ENCODE results near the gene KLHL13. TPM values are rescaled to one million over a fixed set of nuclear protein-coding genes. Genes with fewer than 3 reads are reported as not detected.

KLHL13 gene
- total and polyA plus RNA-seq, 9 donors = 4.9 to 15.8 (median 7.7) TPM

DNA sequence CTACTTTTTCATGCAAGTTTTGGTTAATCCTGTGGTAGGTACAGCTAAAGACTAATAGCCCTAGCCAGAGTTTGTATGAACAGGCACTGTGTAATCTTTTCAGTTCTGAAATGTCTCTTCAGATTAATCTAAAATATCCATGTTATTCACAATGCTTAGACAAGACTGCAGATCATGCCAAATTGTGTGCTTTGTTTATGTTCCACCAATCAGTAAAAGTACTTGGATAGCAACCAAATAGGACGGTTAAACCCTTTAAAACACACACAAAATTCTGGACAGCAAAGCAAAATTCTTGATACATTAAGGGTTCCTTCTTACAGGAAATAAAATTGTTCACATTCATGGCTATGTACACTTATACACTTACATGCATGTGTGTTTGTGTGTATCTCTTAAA is 139.1 kb downstream of the KLHL13 start:
- H3K4me1 ChIP-seq (ENCODE audit: insufficient read depth) = peaks cover 1% of the 10 kb centered on the region
- no peaks in the 10 kb centered on the region for H3K36me3 ChIP-seq
- no peaks in the 10 kb centered on the region for H3K9me3 ChIP-seq
- H3K4me3 ChIP-seq = no peak overlapping the region
- H3K27ac ChIP-seq = no peak overlapping the region
- TF ChIP-seq EP300 (IDR thresholded peaks at IDR 0.05) (no peak), POLR2A (IDR thresholded peaks at IDR 0.05) (no peak)
- TF ChIP-seq, protein P1, sequence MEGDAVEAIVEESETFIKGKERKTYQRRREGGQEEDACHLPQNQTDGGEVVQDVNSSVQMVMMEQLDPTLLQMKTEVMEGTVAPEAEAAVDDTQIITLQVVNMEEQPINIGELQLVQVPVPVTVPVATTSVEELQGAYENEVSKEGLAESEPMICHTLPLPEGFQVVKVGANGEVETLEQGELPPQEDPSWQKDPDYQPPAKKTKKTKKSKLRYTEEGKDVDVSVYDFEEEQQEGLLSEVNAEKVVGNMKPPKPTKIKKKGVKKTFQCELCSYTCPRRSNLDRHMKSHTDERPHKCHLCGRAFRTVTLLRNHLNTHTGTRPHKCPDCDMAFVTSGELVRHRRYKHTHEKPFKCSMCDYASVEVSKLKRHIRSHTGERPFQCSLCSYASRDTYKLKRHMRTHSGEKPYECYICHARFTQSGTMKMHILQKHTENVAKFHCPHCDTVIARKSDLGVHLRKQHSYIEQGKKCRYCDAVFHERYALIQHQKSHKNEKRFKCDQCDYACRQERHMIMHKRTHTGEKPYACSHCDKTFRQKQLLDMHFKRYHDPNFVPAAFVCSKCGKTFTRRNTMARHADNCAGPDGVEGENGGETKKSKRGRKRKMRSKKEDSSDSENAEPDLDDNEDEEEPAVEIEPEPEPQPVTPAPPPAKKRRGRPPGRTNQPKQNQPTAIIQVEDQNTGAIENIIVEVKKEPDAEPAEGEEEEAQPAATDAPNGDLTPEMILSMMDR (IDR thresholded peaks at IDR 0.05) = no peak
- no peaks in the 10 kb centered on the region for H3K27me3 ChIP-seq
- no peak for DNase-seq
- 5 to 18% (median 9%) methylated on average over 1 of the region's 1 CpG for WGBS, 3 donors
- intact Hi-C loops (cut with DNase I) = no loop called here

DNA sequence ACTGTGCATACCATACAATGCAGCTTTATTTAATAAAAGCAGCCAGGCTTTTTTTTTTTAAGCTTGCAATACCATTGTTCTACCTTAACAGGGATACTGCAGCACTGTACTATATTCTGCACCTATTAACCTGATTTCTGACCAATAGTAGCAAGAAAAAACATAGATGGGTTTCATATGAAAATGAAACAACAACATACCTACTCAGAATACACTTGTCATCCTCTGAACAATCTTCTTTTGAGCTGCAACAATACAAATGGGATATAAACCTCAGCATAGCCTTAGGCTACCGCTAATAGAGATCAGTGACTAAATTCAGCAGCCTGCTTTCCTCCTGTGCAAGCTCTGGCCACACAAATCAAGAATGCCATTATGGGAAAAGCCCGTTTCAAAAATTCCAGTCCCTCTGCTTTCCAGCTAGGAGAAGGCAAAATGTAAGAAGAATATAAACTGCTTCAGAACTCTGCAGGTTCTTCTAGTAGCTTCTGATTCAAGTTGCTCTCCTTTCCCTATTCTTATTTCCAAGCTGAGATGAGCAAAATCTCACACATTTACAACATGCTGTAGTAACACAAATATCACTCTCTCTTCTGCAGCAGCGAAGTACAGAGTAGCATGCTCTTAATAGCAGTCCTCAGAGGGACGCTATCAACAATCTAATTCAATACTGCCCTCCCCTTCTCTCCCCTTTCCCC is 143.4 kb downstream of the KLHL13 start:
- Histone ChIP-seq H3K4me3 (no peak overlapping the region), H3K27me3 (no peaks in the 10 kb centered on the region), H3K36me3 (no peaks in the 10 kb centered on the region), H3K27ac (no peak overlapping the region), H3K4me1 (ENCODE audit: insufficient read depth) (peaks cover 1% of the 10 kb centered on the region), H3K9me3 (no peaks in the 10 kb centered on the region)
- DNase-seq = no peak
- WGBS, 3 donors = 24 to 33% (median 32%) methylated on average over 4 of the region's 4 CpGs
- intact Hi-C loops (cut with DNase I) = no loop called here
- TF ChIP-seq POLR2A (IDR thresholded peaks at IDR 0.05) (no peak), EP300 (IDR thresholded peaks at IDR 0.05) (no peak)
- TF ChIP-seq, protein P1 (IDR thresholded peaks at IDR 0.05) = no peak

DNA sequence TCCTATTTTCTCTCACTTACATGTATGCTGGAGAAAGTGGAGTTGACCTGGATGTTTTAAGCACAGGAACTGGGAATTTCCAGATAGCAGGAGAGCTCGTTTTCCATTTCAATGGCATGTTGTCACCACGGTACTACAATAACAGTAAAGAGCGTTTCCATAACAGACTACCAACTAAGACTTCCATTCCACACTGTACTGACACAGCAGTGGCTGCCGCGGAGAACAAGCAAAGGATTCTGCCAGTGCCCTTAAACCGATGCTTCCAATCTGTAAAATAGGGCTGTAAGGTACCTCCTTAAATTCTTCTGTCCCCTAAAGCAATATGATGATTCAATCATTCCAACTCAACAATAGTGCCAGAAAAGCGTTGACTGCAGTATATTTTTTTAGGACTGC is 143.9 kb downstream of the KLHL13 start:
- no peak overlapping the region for H3K4me3 ChIP-seq
- no peak overlapping the region for H3K27ac ChIP-seq
- no peak for DNase-seq
- peaks cover 1% of the 10 kb centered on the region for H3K4me1 ChIP-seq (ENCODE audit: insufficient read depth)
- H3K27me3 ChIP-seq = no peaks in the 10 kb centered on the region
- H3K36me3 ChIP-seq = no peaks in the 10 kb centered on the region
- no peak for TF ChIP-seq EP300 (IDR thresholded peaks at IDR 0.05)
- H3K9me3 ChIP-seq = no peaks in the 10 kb centered on the region
- intact Hi-C loops (cut with DNase I) = no loop called here
- 44 to 51% (median 49%) methylated on average over 7 of the region's 7 CpGs for WGBS, 3 donors

- H3K4me1 ChIP-seq (ENCODE audit: insufficient read depth) = peaks cover 1% of the 10 kb centered on the region
- TF ChIP-seq EP300 (IDR thresholded peaks at IDR 0.05) = no peak
- TF ChIP-seq POLR2A (IDR thresholded peaks at IDR 0.05) = no peak
- TF ChIP-seq, protein P1 (IDR thresholded peaks at IDR 0.05) = no peak
- WGBS, 3 donors = 63 to 71% (median 63%) methylated on average over 2 of the region's 2 CpGs
- H3K4me3 ChIP-seq = no peak overlapping the region
- no peak overlapping the region for H3K27ac ChIP-seq
- no peaks in the 10 kb centered on the region for H3K27me3 ChIP-seq
- intact Hi-C loops (cut with DNase I) = no loop called here
- no peaks in the 10 kb centered on the region for H3K9me3 ChIP-seq
- DNase-seq = no peak
- no peaks in the 10 kb centered on the region for H3K36me3 ChIP-seq
Measured at GRCh38 chrX:117969782-117970181, 146.8 kb downstream of the KLHL13 start.

DNA sequence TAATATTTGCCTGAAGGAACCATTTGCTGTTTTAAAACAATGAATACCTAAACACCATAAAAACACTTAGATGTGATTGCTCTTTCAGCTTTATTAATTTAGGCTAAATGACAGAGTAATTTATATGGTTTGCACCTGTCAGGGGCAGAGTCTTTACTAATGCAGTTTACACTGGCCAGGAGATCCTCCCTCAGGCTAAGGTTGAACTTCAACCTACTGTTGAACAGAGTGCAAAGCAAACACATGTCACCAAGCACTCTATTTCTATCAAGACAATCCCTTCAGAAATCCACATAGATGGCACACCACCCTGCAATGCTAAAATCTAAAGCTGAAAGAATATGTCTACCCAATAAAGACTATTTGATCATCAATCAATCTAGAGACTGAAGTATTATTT is 147.3 kb downstream of the KLHL13 start:
- H3K4me3 ChIP-seq = no peak overlapping the region
- DNase-seq = no peak
- peaks cover 1% of the 10 kb centered on the region for H3K4me1 ChIP-seq (ENCODE audit: insufficient read depth)
- intact Hi-C loops (cut with DNase I) = no loop called here
- TF ChIP-seq, protein P1 (IDR thresholded peaks at IDR 0.05) = no peak
- no peak for TF ChIP-seq POLR2A (IDR thresholded peaks at IDR 0.05)
- TF ChIP-seq EP300 (IDR thresholded peaks at IDR 0.05) = no peak
- no peaks in the 10 kb centered on the region for H3K27me3 ChIP-seq
- H3K27ac ChIP-seq = no peak overlapping the region
- no peaks in the 10 kb centered on the region for H3K36me3 ChIP-seq
- H3K9me3 ChIP-seq = no peaks in the 10 kb centered on the region

All from ovary (tissue), 9 donors.